OCI-LY7 (cell line): Measurements from ENCODE around the gene SIX1.

Source experiments
- CTCF ChIP-seq: fragments of 200-600 bp; sonication (generic); conservative IDR thresholded peaks from 2 replicates; pipeline ENCODE4 v1.5.1; 2014; ENCODE audit warnings: mild to moderate bottlenecking, antibody characterized with exemption, low read length, moderate library complexity, mixed read lengths
- EZH2phosphoT487 ChIP-seq: fragments of 200-600 bp; sonication (generic); IDR thresholded peaks from 2 replicates; pipeline ENCODE4 v1.6.1; 2018; ENCODE audit warnings: low read depth, borderline replicate concordance, mild to moderate bottlenecking, mixed run types, antibody characterized with exemption, low read length, moderate library complexity, mixed read lengths

- TF ChIP-seq CTCF (no peak), EZH2phosphoT487 (no peak)
Observed at GRCh38 chr14:60668431-60669112, 19.3 kb upstream of the SIX1 start.
